Thoracic aorta (tissue), 2 donors: ENCODE data around the gene TARDBP. TPM values are rescaled to one million over a fixed set of nuclear protein-coding genes. Genes with fewer than 3 reads are reported as not detected.
A peak's percentile ranks its signal among the peaks of the same experiment; 100 is the strongest.
"Not testable (repeated sequence)": the region's sequence is repeated elsewhere in the genome, so short reads cannot be mapped to it uniquely, and the experiment has no call there.

Source experiments
- ATAC-seq: fragments of 150-250 bp; one replicate; pipeline ENCODE4 v1.8.0; 2017; ENCODE audit warnings: low read depth; ENCODE audit not compliant: insufficient number of reproducible peaks, low FRiP score
- DNase-seq: peaks from one replicate; pipeline ENCODE4 v3.0.0-alpha.2; 2020; ENCODE audit warnings: low spot score
- H3K27ac ChIP-seq, 2 donors: fragments of 200-600 bp; sonication (generic); 1 replicate in 1 of 2; 2 replicates in 1 of 2; pipeline ENCODE4 v1.5.1; 2016; ENCODE audit warnings: mild to moderate bottlenecking in 2 of 2, moderate library complexity in 2 of 2
- H3K27me3 ChIP-seq: fragments of 200-600 bp; sonication (generic); replicated peaks from 2 replicates; pipeline ENCODE4 v1.6.0; 2016; ENCODE audit warnings: mild to moderate bottlenecking; ENCODE audit not compliant: insufficient read depth
- H3K36me3 ChIP-seq: fragments of 200-600 bp; sonication (generic); one replicate; pipeline ENCODE4 v1.5.1; 2016
- H3K4me1 ChIP-seq, 2 donors: fragments of 200-600 bp; sonication (generic); 1 replicate in 1 of 2; 2 replicates in 1 of 2; pipeline versions ENCODE4 v1.5.1 to v1.6.0; 2016; ENCODE audit warnings: low read depth in 2 of 2, mild to moderate bottlenecking in 1 of 2; ENCODE audit not compliant: control insufficient read depth in 1 of 2
- H3K4me3 ChIP-seq: fragments of 200-600 bp; sonication (generic); 2 replicates; pipeline ENCODE4 v1.5.1; 2016; ENCODE audit warnings: mild to moderate bottlenecking
- H3K9me3 ChIP-seq: fragments of 200-600 bp; sonication (generic); 2 replicates; pipeline ENCODE4 v1.5.1; 2016
- CTCF ChIP-seq: fragments of 200-600 bp; sonication (generic); IDR thresholded peaks from one replicate; pipeline ENCODE4 v1.5.1; 2019; ENCODE audit warnings: antibody characterized with exemption
- total RNA-seq, 2 donors: library from RNA; depleted of rRNA; stranded (reverse); fragments of >200 nt; gene quantifications; one replicate each; pipeline versions ENCODE4 v1.1.0 to v1.2.3, GENCODE V29; 2016

The TARDBP gene
- total RNA-seq, 2 donors from 2014 or later = 57.3 to 229 TPM

GRCh38 chr1:11061652-11062365 is 49.4 kb downstream of the TARDBP start:
- Histone ChIP-seq H3K9me3 (no peaks in the 10 kb centered on the region), H3K36me3 (peaks cover 18% of the 10 kb centered on the region), H3K4me1 (peaks cover 14 to 21% of the 10 kb centered on the region in 2 donors), H3K4me3 (peak overlapping the region; percentile 89), H3K27me3 (no peaks in the 10 kb centered on the region), H3K27ac (no peak overlapping the region)
- DNase-seq (no peak), ATAC-seq (no peak)
- no peak for TF ChIP-seq CTCF

- Histone ChIP-seq H3K4me3 (no peak overlapping the region), H3K9me3 (no peaks in the 10 kb centered on the region), H3K36me3 (peaks cover 28% of the 10 kb centered on the region), H3K27me3 (no peaks in the 10 kb centered on the region), H3K27ac (no peak overlapping the region), H3K4me1 (peaks cover 14 to 21% of the 10 kb centered on the region in 2 donors)
- TF ChIP-seq CTCF = no peak
- DNase-seq (no peak), ATAC-seq (no peak)
These were observed 50.5 kb downstream of the TARDBP start for GRCh38 chr1:11062965-11063401.

GRCh38 chr1:11063937-11064537 is 51.6 kb downstream of the TARDBP start:
- not testable (repeated sequence) for ATAC-seq, H3K27ac ChIP-seq, H3K4me3 ChIP-seq, H3K9me3 ChIP-seq, DNase-seq, H3K27me3 ChIP-seq
- Histone ChIP-seq H3K36me3 (peaks cover 39% of the 10 kb centered on the region), H3K4me1 (peaks cover 12 to 15% of the 10 kb centered on the region in 2 donors)

- Histone ChIP-seq H3K27ac (no peak overlapping the region), H3K4me1 (peaks cover 10 to 11% of the 10 kb centered on the region in 2 donors), H3K9me3 (no peaks in the 10 kb centered on the region), H3K36me3 (peaks cover 47% of the 10 kb centered on the region), H3K4me3 (no peak overlapping the region), H3K27me3 (no peaks in the 10 kb centered on the region)
- no peak for TF ChIP-seq CTCF
- ATAC-seq (no peak), DNase-seq (no peak)
These were observed 52.5 kb downstream of the TARDBP start for GRCh38 chr1:11064942-11065341.

GRCh38 chr1:11065796-11066195 is 53.3 kb downstream of the TARDBP start:
- Histone ChIP-seq H3K36me3 (peaks cover 52% of the 10 kb centered on the region), H3K27me3 (no peaks in the 10 kb centered on the region), H3K4me1 (peaks cover 8 to 10% of the 10 kb centered on the region in 2 donors), H3K4me3 (no peak overlapping the region), H3K9me3 (no peaks in the 10 kb centered on the region), H3K27ac (no peak overlapping the region)
- ATAC-seq = no peak
- DNase-seq = no peak
- TF ChIP-seq CTCF = no peak
